GM19463 (cell line): Measurements from ENCODE around the gene USP47.

Experiments
- ATAC-seq: cut with Tn5 transposase; IDR thresholded peaks from one replicate; pipeline ENCODE4 v1.9.1; 2021; ENCODE audit warnings: mild to moderate bottlenecking, moderate library complexity; ENCODE audit not compliant: unreplicated experiment

Gene USP47

DNA sequence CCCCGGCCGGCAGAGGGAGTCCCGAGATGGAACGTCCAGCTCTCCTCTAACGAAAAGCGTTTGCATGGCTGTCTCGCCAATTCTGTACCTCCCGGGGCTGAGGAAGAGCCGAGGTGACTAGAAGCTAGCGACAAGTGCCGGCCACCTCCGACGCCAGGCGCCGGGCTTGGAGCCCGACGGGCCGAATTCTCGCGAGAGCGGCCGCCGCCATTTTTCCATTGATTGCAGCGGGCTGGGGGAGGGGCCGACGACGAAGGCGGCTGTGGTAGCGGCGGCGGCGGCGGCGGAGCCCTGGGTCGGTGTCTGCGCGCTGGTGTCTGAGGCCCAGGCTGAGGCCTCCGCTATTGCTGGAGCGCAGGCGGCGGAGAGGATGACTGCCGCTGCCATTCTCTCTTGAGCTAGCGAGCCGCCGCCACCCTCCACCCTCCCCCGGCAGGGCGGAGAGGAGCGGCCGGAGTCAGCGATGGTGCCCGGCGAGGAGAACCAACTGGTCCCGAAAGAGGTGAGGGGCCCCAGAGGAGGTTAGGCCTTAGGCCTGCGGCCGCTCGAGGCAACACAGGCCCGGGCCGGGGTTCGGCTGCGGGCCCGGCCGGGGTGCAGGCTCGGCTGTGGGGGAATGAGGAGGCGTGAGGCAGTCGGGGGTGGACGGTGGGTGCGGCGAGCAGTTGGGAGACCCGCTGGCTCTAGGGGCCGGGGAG lies at the start of gene USP47:
Gene USP47 (plus strand): TSS at position 250 of the 698 bp plus-strand sequence. CDS start 214 bp downstream, at position 464.
- ATAC-seq: peak; percentile 68

- ATAC-seq: no peak
These were observed 48.7 kb upstream of the USP47 start for GRCh38 chr11:11793073-11793472.

GRCh38 chr11:11798586-11799438 lies 43.0 kb upstream of the USP47 start:
- no peak for ATAC-seq

GRCh38 chr11:11805228-11805627 lies 36.5 kb upstream of the USP47 start:
- ATAC-seq: no peak

DNA sequence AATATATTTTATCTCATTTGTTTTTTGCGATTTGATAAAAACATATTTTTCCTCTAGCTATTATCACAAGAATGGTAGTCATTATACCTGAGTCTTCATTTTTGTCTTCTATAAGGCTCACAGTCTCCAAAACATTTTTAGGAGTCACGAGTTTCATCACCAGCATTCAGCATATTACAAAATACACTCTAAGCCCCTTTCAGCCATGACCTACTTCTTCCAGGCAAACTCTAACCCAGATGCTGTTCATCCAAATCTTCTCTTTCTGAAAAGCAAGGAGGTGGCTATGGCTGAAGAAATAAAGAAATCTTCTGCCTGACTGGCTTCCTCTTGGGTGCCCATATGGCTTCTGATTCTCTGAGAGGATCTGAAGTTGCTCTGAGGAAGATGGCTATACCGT lies 35.7 kb upstream of the USP47 start:
- ATAC-seq: no peak

DNA sequence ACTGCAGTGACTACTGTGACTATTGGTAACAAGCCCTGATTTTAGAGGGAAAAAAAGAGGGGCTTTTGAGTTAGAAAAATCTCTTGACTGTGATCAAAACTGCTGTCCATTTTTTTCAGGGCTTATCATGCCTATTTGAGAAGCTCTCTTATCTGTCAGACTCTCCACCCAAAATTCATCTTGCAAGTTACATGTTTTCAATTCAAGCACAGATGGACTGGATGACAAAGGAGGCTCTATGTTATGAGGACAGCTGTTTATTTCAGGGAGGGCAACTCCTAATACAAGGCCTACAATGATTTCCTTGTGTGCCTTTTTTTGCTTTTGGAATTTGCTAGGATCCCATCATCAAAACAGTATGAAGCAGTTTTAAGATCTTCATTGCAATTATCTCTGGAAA lies 35.2 kb upstream of the USP47 start:
- no peak for ATAC-seq

DNA sequence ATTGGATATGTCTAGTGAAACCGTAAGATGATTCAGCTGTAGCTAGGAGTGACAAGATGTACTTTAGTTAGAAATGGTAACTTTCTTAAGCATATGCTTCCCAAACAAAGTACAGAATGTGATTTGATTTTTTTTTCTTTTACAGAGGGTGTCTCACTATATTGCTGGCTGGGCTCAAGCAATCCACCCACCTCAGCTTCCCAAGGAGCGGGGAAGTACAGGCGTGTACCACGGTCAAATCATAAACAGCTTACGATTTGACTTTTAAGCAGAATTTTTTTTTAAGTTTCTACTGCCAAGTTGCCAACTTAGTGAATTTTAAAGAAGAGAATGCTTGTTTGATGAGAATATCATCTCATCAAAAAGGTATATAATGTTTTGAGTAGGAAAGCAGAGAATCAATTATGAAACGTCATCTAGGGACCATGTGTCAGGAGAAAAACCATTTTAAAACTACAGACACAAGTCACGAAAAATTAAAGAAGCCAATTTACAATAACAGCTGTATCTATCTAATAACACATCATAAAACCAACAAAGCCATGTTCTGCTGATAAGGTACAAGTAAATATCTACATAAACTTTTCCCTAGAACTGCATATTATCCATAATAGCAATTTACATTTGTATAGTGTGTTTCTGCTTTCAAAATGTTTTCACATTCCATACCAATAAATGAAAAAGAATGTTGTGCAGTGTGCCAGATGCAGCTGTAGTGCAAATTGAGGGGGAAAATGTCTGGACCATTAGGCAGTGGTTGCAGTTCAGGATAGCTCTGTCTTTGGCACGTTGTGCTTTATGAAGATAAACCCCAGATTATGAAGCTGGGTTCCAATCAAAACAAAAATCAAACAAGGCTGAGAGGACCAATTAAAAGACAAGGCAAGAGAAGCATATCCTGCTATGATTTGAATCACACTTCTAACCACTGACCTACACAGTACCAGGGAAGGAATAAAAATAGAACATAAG lies 33.7 kb upstream of the USP47 start:
- ATAC-seq: no peak

DNA sequence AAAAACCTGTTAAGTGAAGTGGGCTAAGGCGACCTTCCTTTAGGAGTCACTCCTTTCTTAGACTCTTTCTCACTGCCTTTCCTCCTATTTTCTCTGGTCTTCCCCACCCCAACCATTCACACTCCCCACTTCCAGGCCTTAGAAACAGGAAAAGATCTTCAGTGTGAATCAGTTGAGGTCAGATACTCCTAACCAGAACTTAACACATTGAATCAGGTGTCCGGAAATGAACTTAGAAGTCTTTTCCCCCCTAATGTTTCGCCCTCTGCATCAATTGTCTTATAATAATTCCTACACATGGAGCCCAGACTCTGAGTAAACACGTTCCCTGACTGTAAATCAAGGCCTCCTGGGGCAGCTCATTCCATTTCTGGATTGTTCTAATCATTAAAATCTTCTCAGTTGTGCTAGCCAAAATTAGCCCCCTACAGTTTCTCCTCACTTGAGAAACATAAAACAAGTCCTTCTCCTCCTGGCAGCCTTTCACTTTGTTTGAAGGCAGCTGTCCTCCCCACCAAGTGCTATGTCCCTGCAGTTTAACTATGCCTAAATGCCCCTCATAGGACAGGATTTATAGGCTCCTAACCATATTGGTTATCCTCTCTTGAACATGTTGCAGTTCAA lies 32.7 kb upstream of the USP47 start:
- no peak for ATAC-seq

GRCh38 chr11:11810764-11811726 lies 30.7 kb upstream of the USP47 start:
- ATAC-seq: no peak

DNA sequence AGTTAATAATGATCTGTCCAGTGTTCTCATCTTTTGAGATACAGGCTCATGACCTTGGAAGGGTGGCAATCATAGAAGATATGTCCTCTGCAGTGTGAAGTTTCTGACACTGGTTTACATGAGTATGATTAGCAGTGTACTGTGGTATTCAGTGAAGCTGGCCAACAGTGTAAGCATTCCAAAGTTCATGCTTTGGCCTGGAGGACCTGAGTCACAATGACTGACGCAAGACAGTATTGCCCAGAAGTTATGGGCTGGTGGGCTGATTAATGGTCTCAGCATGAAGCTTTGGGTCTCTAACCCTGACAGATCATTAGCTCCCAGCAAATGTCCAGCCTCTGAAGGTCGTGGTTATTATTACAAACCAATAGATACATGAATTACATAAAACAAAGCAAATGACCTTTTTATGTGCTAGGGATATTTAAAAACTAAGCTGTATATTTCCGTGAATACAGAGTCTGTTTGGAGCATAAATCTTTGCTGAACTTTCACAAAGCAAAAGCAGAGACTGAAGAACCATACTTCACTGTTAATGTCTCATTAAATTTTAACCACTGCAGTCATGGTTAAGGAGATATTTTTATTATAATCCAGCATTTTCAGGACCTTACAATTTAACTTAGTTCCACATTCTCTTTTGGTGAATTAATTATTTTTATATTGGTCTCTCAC lies 28.3 kb upstream of the USP47 start:
- ATAC-seq: no peak

- ATAC-seq: no peak
These were observed 26.9 kb upstream of the USP47 start for GRCh38 chr11:11814614-11815452.

DNA sequence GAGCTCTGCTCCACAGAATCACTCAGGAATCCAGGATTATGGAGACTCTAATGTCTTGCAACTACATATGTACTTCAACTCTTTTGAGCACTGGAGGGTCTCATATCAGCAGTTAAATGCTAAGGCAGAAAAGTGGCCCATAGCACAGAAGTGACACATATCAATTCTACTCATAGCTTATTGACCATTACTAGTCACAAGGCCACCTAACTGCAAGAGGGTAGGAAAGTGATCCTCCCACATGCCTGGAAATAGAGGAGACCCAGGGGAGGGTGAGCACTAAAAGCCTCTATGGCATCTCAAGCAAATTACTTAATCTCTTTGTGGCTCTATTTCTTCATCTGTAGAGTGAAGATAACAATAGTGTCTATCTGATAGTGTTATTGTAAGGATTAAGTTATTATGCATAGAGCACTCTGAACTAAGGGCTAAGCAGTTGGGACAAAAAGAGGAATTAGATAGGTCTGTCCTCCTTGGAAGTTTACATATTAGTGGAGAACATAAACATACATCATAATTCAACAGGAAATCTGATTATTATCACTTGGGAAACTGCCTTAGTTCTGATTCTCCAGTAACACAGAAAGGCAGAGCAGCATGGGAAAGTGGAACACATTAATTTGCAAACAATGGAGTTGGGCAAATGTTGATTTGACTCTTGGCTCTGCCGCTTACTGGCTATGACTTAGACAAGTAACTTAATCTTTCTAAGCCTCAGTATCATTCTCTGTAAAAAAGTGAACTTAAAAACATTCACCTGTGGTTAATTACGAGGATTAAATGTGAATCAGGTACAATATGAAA lies 25.1 kb upstream of the USP47 start:
- ATAC-seq: no peak

GRCh38 chr11:11817957-11818356 lies 23.8 kb upstream of the USP47 start:
- no peak for ATAC-seq

DNA sequence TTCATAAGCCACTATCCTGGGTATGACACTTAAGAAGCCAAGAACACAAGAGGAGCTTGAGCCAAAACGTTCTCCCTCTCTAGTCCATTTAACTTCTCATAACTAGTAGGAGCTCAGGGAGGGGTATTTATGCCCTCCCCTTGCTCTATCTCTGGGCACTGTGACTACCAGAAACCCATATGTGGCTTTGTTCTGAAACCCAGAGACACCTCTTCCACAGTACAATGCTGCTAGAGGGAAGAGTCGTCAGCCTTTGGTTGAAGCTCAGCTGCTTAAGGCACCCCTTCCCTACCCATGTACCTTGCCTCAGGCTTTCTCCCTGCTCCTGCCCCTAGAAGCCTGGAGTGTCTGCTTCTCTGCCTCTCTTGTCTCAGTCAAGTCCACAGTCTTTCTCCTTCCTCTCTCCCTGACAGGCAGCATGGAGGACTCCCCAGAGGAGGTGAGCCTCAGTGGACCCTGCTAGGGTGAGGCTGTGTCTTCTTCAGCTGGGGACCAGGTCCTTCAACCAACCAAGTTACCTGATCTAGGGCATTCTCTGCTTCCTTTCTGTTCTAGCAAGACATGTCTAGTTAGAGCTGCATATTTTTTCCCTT lies 23.1 kb upstream of the USP47 start:
- no peak for ATAC-seq

- no peak for ATAC-seq
These were observed 19.9 kb upstream of the USP47 start for GRCh38 chr11:11821899-11822298.

DNA sequence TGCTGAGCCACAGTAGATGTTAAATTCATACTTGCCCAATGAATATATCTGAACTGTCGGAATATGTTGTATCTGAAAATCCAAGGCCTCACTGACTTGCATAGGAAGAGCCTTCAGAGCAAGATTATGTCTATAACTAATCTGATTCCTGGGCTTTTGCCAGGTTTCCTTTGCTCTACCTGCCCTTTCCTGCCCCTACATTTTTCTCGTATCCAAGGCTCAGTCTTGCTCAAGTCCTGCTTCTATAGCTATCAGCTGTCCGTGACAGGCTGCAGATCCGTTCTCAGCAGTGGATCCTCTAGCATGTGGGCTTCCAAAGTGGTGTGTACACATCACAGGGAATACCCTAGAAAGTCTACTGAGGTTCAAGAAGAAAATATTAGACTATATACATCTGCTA lies 18.8 kb upstream of the USP47 start:
- no peak for ATAC-seq

DNA sequence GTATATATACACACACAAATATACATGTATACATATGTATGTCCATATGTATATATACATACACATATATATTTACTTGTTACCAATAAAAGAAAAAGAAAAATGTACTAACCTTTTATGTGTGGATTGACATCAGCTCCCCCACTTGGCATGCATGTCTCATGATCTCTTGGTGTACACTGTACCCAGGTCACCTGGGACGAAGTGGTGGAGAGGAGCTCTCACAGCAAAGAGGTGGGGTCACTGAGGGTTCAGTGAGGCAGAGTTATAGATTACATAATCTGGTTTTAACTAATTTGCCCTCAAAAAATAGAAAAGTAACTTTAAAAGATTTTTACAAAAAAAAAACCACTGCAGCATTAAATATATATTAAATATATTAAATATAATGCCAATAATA lies 15.5 kb upstream of the USP47 start:
- no peak for ATAC-seq
